M059J (cell line): ENCODE measurements around the gene ZRANB1. TPM values are rescaled to one million over a fixed set of nuclear protein-coding genes. Genes with fewer than 3 reads are reported as not detected.

Source experiments
- DNase-seq: peaks from one replicate; pipeline ENCODE4 v3.0.0-alpha.2; 2012; ENCODE audit warnings: low read depth
- total RNA-seq: library from RNA; depleted of rRNA; stranded (reverse); fragments of >200 nt; shearing (Covaris generic); gene quantifications from 2 replicates; pipeline ENCODE4 v1.2.3, GENCODE V29; 2014

The ZRANB1 gene
- total RNA-seq, 1 experiment from 2014 or later: 17.1 TPM

- no peak for DNase-seq
These were observed 63.6 kb downstream of the ZRANB1 start for GRCh38 chr10:125005312-125006187.

- DNase-seq: no peak
These were observed 64.3 kb downstream of the ZRANB1 start for GRCh38 chr10:125006188-125006680.

DNA sequence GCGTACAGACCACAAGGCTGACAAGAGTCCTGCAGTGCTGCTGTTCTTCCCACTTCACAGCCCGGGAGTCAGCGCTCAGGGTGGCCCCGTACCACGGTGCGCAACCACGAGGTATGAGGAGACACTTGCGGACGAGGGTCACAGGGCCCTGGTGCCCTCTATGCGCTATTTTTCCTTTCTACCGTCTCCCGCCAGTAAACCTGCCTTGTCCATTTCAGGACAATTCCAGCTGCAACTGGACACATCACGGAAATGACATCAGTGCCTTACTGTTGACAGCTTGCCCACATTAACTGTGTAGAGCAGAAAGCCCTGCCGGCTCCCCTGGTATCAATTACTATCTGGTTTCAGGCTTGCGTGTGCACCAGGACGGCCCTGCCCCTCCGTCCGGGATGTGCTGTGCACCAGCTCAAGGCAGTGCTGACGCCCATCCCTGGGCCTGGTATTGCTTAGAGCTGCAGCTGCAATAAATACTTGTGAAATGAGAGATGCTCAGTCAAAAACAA is 65.1 kb downstream of the ZRANB1 start:
- no peak for DNase-seq

- DNase-seq: no peak
These were observed 65.5 kb downstream of the ZRANB1 start for GRCh38 chr10:125007436-125007835.

DNA sequence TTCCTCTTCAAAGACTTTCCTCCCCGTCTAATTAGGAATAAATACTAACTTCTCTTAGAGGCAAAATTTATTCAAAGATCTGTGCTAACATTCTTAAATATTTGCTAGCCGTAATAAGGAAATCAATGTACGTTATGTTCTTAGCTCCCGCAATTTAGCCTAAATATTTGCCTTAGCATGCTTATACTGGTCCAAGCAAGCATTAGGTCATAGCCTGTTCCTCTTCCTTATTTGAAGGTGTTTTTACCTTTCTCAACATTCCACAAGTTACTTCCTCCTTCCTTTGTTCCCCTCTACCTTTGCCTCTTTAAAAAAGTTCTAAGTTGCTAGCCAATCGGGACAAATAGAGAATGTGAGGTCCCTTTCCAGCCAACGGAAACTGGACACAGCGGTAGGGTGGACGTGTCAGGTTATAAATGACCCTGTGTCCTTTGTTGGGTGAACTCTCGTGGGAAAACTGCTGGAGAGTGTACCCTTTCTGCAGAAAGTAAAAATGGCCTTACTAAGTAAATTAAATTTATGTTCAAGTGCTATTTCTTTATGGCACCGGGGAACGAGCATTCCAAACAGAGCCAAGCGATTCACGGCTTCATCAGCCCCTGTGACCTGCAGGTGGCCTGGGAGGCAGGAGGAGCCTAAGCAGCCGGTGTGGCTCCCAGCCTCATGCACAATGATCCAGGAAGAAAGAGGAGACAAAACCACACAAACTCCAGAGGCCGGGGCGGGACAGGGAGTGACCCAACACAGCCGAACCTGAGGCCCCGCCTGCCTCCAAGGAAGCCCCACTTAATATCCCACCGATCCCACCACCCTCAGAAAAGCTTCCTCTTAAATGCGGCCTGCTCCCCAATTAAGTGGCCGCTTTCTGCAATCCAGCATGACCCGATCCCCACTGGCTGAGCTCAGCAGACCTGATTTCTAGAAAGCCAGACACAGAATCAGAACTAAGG is 67.0 kb downstream of the ZRANB1 start:
- no peak for DNase-seq

- DNase-seq: no peak
These were observed 67.8 kb downstream of the ZRANB1 start for GRCh38 chr10:125009661-125010161.

GRCh38 chr10:125010362-125010761 is 68.4 kb downstream of the ZRANB1 start:
- no peak for DNase-seq

DNA sequence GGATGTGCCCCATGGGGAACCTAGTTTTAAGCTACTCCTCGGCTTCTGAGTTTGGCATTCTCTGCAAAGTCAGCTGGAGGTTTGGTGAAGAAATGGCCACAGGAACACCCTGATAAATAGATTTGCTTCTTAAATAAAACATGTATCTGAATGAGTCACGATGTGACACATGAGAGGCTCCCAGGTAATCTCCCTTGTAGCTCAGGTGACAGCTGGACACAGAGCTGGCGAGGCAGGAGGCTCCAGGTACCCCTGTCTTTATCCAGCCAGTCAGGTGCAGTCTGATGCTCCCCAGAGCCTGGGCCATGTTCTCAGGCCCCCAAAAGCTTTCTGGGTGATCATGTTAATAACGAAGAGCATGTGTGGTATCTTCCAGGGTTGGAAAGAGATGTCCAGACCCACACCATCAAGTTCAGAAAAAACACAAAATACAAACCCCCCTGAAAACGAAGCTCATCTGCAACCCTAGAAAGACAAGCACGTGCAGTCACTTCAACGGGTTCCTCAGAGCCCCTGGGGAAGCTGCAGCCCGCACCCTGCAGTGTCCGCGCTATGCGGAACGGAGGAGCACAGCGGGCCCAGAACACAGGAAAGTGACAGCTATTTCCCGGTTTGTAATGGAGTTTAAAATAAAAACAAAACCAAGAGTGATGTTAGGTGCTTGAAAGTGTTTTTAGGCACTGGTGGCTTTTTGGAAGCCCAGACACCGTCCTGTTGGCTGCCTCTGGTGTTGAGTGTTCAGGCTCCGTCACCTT is 69.4 kb downstream of the ZRANB1 start:
- DNase-seq: no peak

GRCh38 chr10:125011926-125012705 is 70.2 kb downstream of the ZRANB1 start:
- no peak for DNase-seq

GRCh38 chr10:125012851-125013528 is 71.1 kb downstream of the ZRANB1 start:
- no peak for DNase-seq

DNA sequence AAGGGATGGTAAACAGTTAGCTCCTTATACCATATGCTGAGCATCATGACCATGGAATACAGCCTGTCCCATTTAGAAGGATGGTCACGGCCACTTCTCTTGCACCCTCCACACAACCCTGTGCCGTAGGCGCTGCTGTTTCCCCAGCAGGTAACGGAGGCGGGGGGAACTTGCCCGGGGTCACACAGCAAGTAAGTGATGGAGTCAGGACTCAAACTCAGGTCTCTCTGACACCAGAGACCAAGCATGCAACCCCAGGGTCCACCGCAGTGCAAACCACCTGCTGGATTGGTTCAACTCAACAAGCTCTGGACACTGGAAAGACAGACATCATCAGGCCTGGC is 71.6 kb downstream of the ZRANB1 start:
- no peak for DNase-seq

DNA sequence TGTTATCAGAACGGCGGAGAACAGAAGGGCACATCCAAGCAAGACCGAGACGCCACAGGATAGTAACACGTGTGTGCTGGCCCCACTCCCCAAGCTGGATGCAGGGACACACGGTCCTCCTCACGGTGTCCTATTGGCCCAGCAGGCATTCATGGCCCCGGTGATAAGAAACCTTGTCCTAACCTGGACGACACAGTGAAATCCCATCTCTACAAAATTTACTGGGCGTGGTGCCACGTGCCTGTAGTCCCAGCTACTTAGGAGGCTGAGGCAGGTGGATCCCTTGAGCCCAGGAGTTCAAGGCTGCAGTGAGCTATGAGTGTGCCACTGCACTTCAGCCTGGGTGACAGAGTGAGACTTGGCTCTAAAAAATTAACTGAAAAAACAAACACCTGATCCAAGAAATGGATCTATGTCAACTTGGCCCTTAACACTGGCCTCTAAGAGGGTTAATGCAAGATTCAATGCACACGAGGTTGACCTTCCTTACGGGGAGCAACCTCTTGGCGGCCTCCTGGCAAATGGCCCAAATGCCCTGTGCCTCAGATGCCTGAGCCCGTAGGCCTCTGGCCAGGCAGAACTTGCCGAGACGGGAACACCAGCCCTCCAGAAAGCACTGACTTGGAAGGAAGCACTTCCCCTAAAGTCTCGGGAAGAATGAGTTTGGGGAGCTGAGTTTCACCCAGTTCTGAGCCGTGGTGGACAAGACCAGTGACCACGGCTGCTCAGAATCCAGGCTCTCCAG is 72.3 kb downstream of the ZRANB1 start:
- DNase-seq: no peak

- no peak for DNase-seq
These were observed 73.0 kb downstream of the ZRANB1 start for GRCh38 chr10:125014836-125015355.

DNA sequence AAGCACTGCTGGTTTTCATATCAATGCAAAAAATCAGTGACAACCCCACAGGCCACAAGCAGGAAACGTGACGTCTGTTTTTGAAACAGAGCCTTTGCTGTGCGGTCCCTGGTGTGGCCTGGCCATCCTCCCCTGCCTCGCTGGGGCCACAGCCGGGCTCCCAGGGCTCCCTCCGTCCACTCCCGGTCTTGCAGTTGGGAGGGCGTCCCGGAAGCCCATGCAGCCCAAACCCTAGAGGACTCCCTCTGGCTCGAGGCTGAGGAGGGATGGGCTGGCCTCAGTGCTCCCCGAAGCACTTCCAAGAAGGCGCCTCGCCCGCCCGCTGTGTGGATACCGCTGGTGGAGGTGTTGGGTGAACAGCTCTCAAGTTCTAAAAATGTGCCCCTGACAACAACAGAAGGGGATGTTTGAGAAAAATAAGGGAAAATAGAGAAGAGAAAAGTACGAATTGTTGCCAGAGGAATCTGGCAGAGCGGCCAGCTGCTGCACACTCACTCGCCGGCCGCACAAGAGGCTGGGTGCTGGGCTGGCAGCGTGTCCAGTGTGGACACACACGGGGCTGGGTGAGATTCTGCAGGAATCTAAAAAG is 73.5 kb downstream of the ZRANB1 start:
- no peak for DNase-seq

GRCh38 chr10:125016123-125016522 is 74.2 kb downstream of the ZRANB1 start:
- DNase-seq: no peak

DNA sequence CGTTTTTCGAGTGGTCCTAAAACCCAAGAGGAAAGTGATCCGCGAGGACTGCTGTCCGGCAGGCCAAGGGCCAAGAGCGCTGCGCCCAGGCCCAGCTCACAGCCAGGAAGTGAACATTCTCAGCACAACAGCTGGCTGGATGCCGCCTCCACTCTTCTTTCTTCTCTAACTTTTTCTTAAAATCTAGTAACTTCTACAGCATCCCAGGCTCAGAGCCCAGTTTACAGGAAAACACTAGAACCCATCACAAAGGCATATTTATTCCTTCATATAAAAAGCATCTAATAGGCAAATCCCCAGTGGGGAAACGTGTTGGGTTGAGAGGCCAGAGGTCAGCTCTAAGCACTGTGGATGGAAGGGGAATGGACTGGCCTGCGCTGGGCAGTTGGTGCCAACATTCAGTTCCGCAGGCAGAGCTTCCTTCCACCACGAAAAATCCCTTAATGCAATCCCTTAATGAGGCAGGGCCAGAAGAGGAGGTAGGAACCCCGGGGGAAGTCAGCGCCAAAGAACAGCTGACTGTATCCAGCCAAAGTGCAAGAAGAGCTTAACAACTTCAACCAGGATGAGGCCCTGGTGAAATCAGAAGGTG is 74.8 kb downstream of the ZRANB1 start:
- DNase-seq: no peak

GRCh38 chr10:125017547-125018298 is 75.8 kb downstream of the ZRANB1 start:
- DNase-seq: no peak
